ENCODE results near the gene CAND2.

The CAND2 gene

DNA sequence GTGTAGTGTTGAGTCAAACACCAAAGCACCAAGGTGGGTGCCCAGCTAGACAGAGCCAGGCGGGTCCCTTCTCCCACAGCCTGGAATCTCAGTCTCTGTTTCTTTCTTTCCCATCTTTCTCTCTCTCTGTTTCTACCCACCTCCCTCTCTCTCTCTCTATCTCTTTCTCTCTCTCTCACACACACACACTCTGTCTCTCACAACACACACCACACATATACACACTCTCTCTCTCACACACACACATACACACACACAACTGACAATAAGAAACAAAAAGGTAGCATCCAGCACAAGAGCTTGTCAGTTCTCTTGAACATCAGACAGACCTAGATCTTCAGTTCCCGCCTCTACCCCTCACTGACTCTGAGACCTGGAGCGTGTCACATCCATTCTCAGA, 39.8 kb upstream of the CAND2 start:
- no peak overlapping the region for H3K9ac ChIP-seq (ENCODE audit: low read depth, low read length)
- H3K36me3 ChIP-seq (ENCODE audit: insufficient read depth, low read depth, low read length): no peaks in the 10 kb centered on the region
- no peak overlapping the region for H3K4me3 ChIP-seq (ENCODE audit: low read length)
- no peak overlapping the region for H3K27ac ChIP-seq (ENCODE audit: low read length)
- no peaks in the 10 kb centered on the region for H3K27me3 ChIP-seq (ENCODE audit: insufficient read depth, low read length)
- no peaks in the 10 kb centered on the region; the same call in 1 of the 2 replicates for H3K4me1 ChIP-seq (ENCODE audit: insufficient read depth, low read length)
- H3K9me3 ChIP-seq (ENCODE audit: insufficient read depth, low read depth, low read length): no peaks in the 10 kb centered on the region

GRCh38 chr3:12758025-12758781, 38.3 kb upstream of the CAND2 start:
- H3K4me1 ChIP-seq (ENCODE audit: insufficient read depth, low read length): no peaks in the 10 kb centered on the region; the same call in 1 of the 2 replicates
- H3K36me3 ChIP-seq (ENCODE audit: insufficient read depth, low read depth, low read length): no peaks in the 10 kb centered on the region
- H3K9ac ChIP-seq (ENCODE audit: low read depth, low read length): no peak overlapping the region
- no peaks in the 10 kb centered on the region for H3K9me3 ChIP-seq (ENCODE audit: insufficient read depth, low read depth, low read length)
- no peak overlapping the region for H3K27ac ChIP-seq (ENCODE audit: low read length)
- H3K4me3 ChIP-seq (ENCODE audit: low read length): no peak overlapping the region
- no peaks in the 10 kb centered on the region for H3K27me3 ChIP-seq (ENCODE audit: insufficient read depth, low read length)

DNA sequence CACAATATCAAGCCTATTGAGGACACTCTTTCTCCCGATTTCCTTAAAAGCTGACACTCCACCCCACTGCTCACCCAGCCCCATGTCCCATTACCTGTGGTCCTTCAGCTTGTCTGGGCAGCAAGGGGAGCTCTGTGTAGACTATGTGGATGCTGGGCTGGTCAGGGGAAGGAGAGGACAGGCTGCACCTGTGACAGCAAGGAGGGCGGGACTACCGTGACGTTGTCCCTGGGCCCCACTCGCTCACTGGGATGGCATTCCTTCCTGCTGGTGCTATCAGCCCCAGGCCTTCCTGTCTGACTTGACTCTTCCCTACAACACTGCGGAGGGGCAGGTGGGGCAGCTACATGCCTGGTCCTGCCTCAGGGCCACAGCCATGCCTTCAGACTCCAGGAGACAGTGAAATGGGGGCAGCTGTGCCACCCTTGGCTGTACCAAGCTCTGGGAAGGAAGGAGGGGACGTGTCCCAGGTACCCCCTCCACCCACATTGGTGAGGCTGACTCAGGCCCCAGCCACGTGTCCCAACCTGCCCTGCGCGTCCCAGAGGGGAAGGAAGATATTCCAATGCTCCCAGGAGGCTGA, 37.3 kb upstream of the CAND2 start, which contains the start of gene TMEM40:
Gene TMEM40, minus strand, starts transcription at position 163 of the 583 bp plus-strand sequence. CDS start 9,427 bp downstream, outside the sequence.
- Histone ChIP-seq H3K9me3 (ENCODE audit: insufficient read depth, low read depth, low read length) (no peaks in the 10 kb centered on the region), H3K4me1 (ENCODE audit: insufficient read depth, low read length) (no peaks in the 10 kb centered on the region; the same call in 1 of the 2 replicates), H3K9ac (ENCODE audit: low read depth, low read length) (no peak within 1 kb of the TSS), H3K4me3 (ENCODE audit: low read length) (no peak within 1 kb of the TSS), H3K27me3 (ENCODE audit: insufficient read depth, low read length) (no peaks in the 10 kb centered on the region), H3K36me3 (ENCODE audit: insufficient read depth, low read depth, low read length) (no peaks in the 10 kb centered on the region), H3K27ac (ENCODE audit: low read length) (no peak within 1 kb of the TSS)

DNA sequence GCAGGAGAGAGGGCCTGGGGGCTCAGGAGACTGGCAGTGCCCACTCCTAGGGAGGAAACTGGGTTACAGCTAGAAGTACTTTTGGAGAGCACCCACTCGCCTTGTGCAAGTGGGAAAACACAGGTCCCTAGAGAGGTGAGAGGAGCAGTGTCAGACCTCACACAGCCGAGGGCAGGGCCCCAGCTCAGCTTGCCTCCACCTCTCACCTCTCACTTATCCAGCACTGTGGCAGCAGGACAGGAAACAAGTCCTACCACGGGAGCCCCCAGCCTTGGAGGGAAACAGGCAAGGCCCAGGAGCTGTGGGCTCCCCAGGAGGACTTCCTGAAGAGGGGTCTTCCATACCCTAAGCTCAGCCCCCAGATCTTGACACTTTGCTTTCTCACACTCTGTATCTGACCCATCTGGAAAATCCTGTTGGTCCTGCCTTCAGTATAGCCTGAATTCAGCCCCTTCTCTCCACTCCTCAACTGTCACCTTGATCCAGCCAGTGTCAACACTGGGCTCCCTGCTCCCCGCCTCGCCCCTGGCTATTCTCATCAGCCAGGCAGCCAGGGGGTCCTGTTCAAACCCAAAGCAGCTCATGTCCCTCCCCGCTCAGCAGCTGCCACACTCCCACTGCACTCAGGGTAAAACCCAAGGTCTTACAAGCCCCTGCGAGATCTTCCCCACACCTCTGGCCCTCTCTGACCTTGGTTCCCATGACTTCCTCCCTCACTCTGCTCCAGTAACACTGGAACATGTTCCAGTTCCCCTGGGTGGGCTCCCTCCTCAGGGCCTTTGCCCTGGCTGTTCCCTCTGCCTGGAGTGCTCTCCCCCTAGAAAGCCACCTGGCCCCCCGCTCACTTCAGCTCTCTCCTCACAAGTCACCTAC, 36.6 kb upstream of the CAND2 start:
- H3K4me1 ChIP-seq (ENCODE audit: insufficient read depth, low read length): no peaks in the 10 kb centered on the region; the same call in 1 of the 2 replicates
- no peak overlapping the region for H3K27ac ChIP-seq (ENCODE audit: low read length)
- no peak overlapping the region for H3K4me3 ChIP-seq (ENCODE audit: low read length)
- H3K27me3 ChIP-seq (ENCODE audit: insufficient read depth, low read length): no peaks in the 10 kb centered on the region
- no peak overlapping the region for H3K9ac ChIP-seq (ENCODE audit: low read depth, low read length)
- no peaks in the 10 kb centered on the region for H3K9me3 ChIP-seq (ENCODE audit: insufficient read depth, low read depth, low read length)
- H3K36me3 ChIP-seq (ENCODE audit: insufficient read depth, low read depth, low read length): no peaks in the 10 kb centered on the region

DNA sequence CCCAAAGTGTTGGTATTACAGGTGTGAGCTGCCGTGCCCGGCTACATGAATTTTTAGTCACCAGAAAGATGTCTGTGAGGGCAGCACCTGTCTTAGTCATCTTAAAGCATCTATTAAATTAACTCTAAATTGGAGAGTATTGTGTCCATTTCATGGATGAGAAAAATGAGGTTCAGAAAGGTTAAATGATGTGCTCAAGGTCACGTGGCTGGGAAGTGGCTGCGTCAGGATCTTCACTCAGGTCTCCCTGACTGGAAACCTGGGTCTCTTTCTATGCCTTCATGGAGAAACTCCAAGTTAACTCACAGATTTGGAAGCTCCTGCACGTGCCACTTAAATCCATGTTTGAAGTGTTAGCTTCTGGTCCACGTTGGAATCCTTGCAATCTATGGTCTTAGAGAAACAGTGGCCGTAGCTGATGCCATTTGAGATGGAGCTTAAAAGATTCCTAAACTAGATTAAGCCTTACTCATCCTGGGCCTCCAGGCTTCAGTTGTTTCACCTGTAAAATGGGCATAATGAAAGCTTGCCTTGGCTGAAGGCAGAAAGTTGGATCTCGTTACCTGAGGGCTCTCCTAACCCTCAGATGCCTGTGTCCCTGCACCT, 32.2 kb upstream of the CAND2 start:
- Histone ChIP-seq H3K4me1 (ENCODE audit: insufficient read depth, low read length) (no peaks in the 10 kb centered on the region; the same call in 1 of the 2 replicates), H3K27me3 (ENCODE audit: insufficient read depth, low read length) (no peaks in the 10 kb centered on the region), H3K9me3 (ENCODE audit: insufficient read depth, low read depth, low read length) (no peaks in the 10 kb centered on the region), H3K36me3 (ENCODE audit: insufficient read depth, low read depth, low read length) (no peaks in the 10 kb centered on the region), H3K9ac (ENCODE audit: low read depth, low read length) (no peak overlapping the region), H3K4me3 (ENCODE audit: low read length) (no peak overlapping the region), H3K27ac (ENCODE audit: low read length) (no peak overlapping the region)

DNA sequence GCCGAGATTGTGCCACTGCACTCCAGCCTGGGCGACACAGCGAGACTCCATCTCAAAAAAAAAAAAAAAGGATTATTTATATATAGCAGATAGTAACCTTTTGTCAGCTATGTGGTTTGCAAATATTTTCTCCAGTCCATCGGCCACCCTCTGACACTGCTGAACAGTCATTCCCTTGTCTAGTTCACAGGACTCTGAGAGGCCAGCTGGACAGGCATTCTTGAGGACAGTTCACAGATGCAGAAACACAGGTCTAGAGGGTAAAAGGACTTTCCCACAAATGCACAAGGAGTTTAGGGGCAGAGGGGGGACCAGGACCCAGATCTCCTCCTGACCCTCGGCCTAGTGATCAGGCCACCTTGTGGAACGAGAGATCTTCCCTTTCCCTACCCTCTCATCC, 29.9 kb upstream of the CAND2 start:
- no peaks in the 10 kb centered on the region for H3K9me3 ChIP-seq (ENCODE audit: insufficient read depth, low read depth, low read length)
- H3K36me3 ChIP-seq (ENCODE audit: insufficient read depth, low read depth, low read length): no peaks in the 10 kb centered on the region
- no peaks in the 10 kb centered on the region for H3K27me3 ChIP-seq (ENCODE audit: insufficient read depth, low read length)
- no peaks in the 10 kb centered on the region for H3K4me1 ChIP-seq (ENCODE audit: insufficient read depth, low read length)
- H3K27ac ChIP-seq (ENCODE audit: low read length): no peak overlapping the region
- no peak overlapping the region for H3K4me3 ChIP-seq (ENCODE audit: low read length)
- no peak overlapping the region for H3K9ac ChIP-seq (ENCODE audit: low read depth, low read length)

DNA sequence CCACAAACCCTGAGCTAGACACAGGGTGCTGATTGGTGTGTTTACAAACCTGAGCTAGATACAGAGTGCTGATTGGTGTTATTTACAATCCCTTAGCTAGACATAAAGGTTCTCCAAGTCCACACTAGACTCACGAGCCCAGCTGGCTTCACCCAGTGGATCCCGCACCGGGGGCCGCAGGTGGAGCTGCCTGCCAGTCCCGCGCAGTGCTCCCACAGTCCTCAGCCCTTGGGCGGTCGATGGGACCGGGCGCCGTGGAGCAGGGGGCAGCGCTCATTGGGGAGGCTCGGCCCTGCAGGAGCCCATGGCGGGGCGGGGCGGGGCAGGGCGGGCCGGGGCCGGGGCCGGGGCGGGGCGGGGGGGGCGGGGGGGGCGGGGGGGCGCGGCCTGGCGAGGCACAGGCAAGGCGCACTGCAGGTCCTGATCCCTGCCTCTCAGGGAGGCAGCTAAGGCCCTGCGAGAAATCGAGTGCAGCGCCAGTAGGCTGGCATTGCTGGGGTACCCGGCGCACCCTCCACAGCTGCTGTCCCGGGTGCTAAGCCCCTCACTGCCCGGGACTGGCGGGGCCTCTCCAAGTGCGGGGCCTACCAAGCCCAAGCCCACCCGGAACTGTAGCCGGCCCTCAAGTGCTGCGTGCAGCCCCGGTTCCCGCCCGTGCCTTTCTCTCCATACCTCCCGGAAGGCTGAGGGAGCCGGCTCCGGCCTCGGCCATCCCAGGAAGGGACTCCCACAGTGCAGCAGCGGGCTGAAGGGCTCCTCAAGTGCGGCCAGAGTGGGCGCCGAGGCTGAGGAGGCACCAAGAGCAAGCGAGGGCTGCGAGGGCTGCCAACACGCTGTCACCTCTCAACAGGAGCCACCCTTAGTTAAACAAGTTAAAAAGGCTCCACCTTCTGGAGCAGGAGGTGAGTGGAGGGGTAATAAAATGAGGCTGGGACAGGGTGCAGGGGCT, 27.6 kb upstream of the CAND2 start:
- no peaks in the 10 kb centered on the region for H3K36me3 ChIP-seq (ENCODE audit: insufficient read depth, low read depth, low read length)
- no peak overlapping the region for H3K9ac ChIP-seq (ENCODE audit: low read depth, low read length)
- H3K27ac ChIP-seq (ENCODE audit: low read length): no peak overlapping the region
- H3K4me3 ChIP-seq (ENCODE audit: low read length): no peak overlapping the region
- no peaks in the 10 kb centered on the region for H3K9me3 ChIP-seq (ENCODE audit: insufficient read depth, low read depth, low read length)
- no peaks in the 10 kb centered on the region for H3K4me1 ChIP-seq (ENCODE audit: insufficient read depth, low read length)
- H3K27me3 ChIP-seq (ENCODE audit: insufficient read depth, low read length): no peaks in the 10 kb centered on the region

GRCh38 chr3:12769761-12770160, 26.7 kb upstream of the CAND2 start:
- Histone ChIP-seq H3K27me3 (ENCODE audit: insufficient read depth, low read length) (no peaks in the 10 kb centered on the region), H3K27ac (ENCODE audit: low read length) (no peak overlapping the region), H3K36me3 (ENCODE audit: insufficient read depth, low read depth, low read length) (no peaks in the 10 kb centered on the region), H3K4me3 (ENCODE audit: low read length) (no peak overlapping the region), H3K4me1 (ENCODE audit: insufficient read depth, low read length) (no peaks in the 10 kb centered on the region), H3K9ac (ENCODE audit: low read depth, low read length) (no peak overlapping the region), H3K9me3 (ENCODE audit: insufficient read depth, low read depth, low read length) (no peaks in the 10 kb centered on the region)

- Histone ChIP-seq H3K27me3 (ENCODE audit: insufficient read depth, low read length) (no peaks in the 10 kb centered on the region), H3K9ac (ENCODE audit: low read depth, low read length) (no peak overlapping the region), H3K36me3 (ENCODE audit: insufficient read depth, low read depth, low read length) (no peaks in the 10 kb centered on the region), H3K4me3 (ENCODE audit: low read length) (no peak overlapping the region), H3K27ac (ENCODE audit: low read length) (no peak overlapping the region), H3K4me1 (ENCODE audit: insufficient read depth, low read length) (no peaks in the 10 kb centered on the region), H3K9me3 (ENCODE audit: insufficient read depth, low read depth, low read length) (no peaks in the 10 kb centered on the region)
Observed at GRCh38 chr3:12771236-12771635, 25.2 kb upstream of the CAND2 start.

DNA sequence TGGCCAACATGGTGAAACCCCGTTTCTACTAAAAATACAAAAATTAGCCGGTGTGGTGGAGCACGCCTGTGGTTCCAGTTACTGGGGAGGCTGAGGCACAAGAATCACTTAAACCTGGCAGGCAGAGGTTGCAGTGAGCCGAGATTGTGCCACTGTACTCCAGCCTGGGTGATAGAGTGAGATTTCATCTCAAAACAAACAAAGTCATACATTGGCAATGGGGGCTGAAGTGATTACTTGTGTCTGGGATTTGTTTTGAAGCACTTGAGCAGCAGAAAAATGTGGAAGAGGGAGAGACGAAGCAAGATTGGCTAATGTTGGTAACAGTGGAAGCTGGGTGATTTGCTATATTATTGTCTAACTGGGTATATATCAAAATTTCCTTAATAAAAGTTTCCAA, 24.0 kb upstream of the CAND2 start:
- Histone ChIP-seq H3K9ac (ENCODE audit: low read depth, low read length) (no peak overlapping the region), H3K36me3 (ENCODE audit: insufficient read depth, low read depth, low read length) (no peaks in the 10 kb centered on the region), H3K4me3 (ENCODE audit: low read length) (no peak overlapping the region), H3K27ac (ENCODE audit: low read length) (no peak overlapping the region), H3K4me1 (ENCODE audit: insufficient read depth, low read length) (no peaks in the 10 kb centered on the region), H3K27me3 (ENCODE audit: insufficient read depth, low read length) (no peaks in the 10 kb centered on the region), H3K9me3 (ENCODE audit: insufficient read depth, low read depth, low read length) (no peaks in the 10 kb centered on the region)

All from iPS-20b (cell line).